KOPT-K1 (cell line): ENCODE results near the gene FMO2.

ENCODE experiments used
- H3K27ac ChIP-seq: fragments of 200-600 bp; sonication (generic); 2 replicates; pipeline ENCODE4 v1.5.1; 2016; ENCODE audit warnings: antibody characterized with exemption, mild to moderate bottlenecking, low read depth, low read length; ENCODE audit not compliant: poor library complexity, severe bottlenecking
- H3K36me3 ChIP-seq: fragments of 200-600 bp; sonication (generic); 2 replicates; pipeline ENCODE4 v1.5.1; 2017; ENCODE audit warnings: antibody characterized with exemption, mild to moderate bottlenecking, low read length, moderate library complexity; ENCODE audit not compliant: insufficient read depth
- H3K9me3 ChIP-seq: fragments of 200-600 bp; sonication (generic); 2 replicates; pipeline ENCODE4 v1.5.1; 2017; ENCODE audit warnings: antibody characterized with exemption, low read length, mild to moderate bottlenecking; ENCODE audit not compliant: insufficient read depth, poor library complexity, severe bottlenecking

The FMO2 gene

GRCh38 chr1:171160639-171161354 lies 24.3 kb upstream of the FMO2 start:
- no peak overlapping the region for H3K27ac ChIP-seq
- no peaks in the 10 kb centered on the region for H3K36me3 ChIP-seq
- no peaks in the 10 kb centered on the region for H3K9me3 ChIP-seq

GRCh38 chr1:171161431-171161830 lies 23.7 kb upstream of the FMO2 start:
- Histone ChIP-seq H3K9me3 (no peaks in the 10 kb centered on the region), H3K27ac (no peak overlapping the region), H3K36me3 (no peaks in the 10 kb centered on the region)

GRCh38 chr1:171166361-171166760 lies 18.7 kb upstream of the FMO2 start:
- Histone ChIP-seq H3K27ac (no peak overlapping the region), H3K9me3 (peaks cover 8% of the 10 kb centered on the region), H3K36me3 (no peaks in the 10 kb centered on the region)

DNA sequence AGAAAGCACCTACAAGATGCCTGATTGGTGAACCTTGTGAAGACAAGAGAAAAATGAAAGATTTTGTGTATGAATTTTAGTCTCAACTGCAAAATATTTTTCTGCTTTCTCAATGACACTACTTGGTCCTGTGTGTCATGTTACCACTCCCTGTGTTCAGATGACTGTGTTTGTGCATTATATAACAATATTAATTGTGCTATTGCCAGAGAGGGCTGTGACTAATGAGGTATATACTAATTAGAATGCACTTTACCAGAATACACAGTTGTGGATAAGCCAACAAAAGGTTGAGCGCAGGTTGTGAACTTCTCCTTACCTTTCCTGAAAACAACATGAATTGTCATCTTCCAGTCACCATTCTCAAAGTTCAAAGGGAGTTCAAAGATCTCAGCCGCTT lies 17.3 kb upstream of the FMO2 start:
- H3K9me3 ChIP-seq, result peaks cover 8% of the 10 kb centered on the region
- no peaks in the 10 kb centered on the region for H3K36me3 ChIP-seq
- no peak overlapping the region for H3K27ac ChIP-seq

DNA sequence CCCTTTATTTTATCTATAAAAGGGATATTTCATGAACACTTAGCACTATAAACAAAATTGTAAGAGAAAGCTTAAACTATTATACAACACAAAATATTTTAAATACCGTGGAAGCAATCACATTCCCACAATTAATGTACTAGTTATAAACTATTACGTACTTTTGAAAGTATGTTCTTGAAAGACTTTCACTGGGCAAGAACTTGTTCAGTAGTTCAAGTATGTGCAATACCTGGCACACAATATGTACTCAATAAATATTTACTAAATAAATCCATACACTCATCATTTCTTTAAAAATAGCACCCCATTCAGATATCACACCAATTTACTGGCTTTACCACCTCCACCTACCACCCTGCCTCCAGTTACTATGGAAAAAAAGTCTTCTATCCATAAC lies 12.6 kb upstream of the FMO2 start:
- Histone ChIP-seq H3K27ac (no peak overlapping the region), H3K36me3 (no peaks in the 10 kb centered on the region), H3K9me3 (peaks cover 8% of the 10 kb centered on the region)

DNA sequence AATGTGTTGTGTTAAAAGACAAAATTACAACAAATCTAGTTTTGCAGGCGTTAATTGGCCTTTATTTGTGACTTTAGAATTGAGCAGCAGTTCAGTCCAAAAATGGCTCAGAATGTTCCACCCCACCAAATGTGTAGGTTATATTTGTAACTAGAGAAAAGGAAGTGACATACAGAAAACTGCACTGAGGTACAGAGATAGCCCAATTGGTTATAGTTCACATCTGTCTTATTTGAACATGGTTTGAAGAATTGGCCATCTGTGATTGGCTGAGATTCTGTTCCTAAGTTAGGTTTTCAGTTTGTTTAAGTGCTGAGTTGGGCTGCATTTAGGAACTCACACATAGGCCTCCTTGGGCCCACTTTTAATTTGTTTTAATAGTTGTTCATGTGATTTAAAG lies 12.0 kb upstream of the FMO2 start:
- H3K9me3 ChIP-seq, result peaks cover 8% of the 10 kb centered on the region
- no peak overlapping the region for H3K27ac ChIP-seq
- no peaks in the 10 kb centered on the region for H3K36me3 ChIP-seq

- H3K27ac ChIP-seq, result no peak overlapping the region
- H3K36me3 ChIP-seq, result no peaks in the 10 kb centered on the region
Observed at GRCh38 chr1:171174560-171175294, 10.4 kb upstream of the FMO2 start.

GRCh38 chr1:171177261-171177660 lies 7.8 kb upstream of the FMO2 start:
- Histone ChIP-seq H3K36me3 (no peaks in the 10 kb centered on the region), H3K27ac (no peak overlapping the region), H3K9me3 (no peaks in the 10 kb centered on the region)

More at GRCh38 chr1:171174560-171175294, 10.4 kb upstream of the FMO2 start:
- peaks cover 4% of the 10 kb centered on the region for H3K9me3 ChIP-seq

DNA sequence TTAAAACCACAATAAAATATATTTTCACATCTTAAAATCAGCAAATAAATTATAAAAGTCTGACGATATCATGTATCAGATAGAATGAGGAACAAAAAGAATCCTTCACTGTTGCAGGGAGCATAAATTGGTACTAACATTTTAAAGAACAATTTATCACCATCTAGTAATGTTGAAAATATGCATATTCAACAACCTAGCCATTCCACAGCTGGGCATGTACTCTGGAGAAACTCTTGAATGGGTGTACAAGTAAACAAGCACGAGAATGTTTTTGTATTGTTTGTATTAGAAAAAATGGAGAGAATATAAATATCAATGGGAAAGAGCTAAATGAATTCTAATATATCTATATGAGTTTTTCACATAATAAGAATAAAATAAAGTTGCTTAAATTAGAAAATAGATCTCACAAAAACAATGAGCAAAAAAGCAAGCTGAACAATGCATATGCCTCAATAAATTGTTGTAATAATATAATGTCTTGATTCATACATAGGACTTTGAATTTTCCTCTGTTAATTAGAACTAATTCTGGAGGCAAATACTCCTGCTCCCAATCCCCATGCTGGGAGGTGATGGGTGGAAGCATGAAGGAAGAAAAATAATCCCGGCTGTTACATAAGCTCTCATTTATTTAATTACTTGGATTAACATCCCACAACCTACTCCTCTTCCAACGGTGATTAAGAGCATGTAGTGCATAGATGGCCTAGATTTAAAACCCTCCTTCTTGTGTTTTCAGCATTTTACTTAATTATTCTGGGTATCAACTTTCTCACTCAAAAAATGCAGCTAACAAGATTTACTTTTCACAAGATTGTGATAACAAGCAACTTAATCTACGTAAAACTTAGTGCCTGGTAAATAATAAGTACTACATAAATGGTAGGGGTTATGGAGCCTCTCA lies 5.5 kb upstream of the FMO2 start:
- no peak overlapping the region for H3K27ac ChIP-seq
- no peaks in the 10 kb centered on the region for H3K36me3 ChIP-seq
- no peaks in the 10 kb centered on the region for H3K9me3 ChIP-seq

- Histone ChIP-seq H3K27ac (no peak overlapping the region), H3K36me3 (no peaks in the 10 kb centered on the region), H3K9me3 (no peaks in the 10 kb centered on the region)
Observed at GRCh38 chr1:171180670-171181069, 4.4 kb upstream of the FMO2 start.

DNA sequence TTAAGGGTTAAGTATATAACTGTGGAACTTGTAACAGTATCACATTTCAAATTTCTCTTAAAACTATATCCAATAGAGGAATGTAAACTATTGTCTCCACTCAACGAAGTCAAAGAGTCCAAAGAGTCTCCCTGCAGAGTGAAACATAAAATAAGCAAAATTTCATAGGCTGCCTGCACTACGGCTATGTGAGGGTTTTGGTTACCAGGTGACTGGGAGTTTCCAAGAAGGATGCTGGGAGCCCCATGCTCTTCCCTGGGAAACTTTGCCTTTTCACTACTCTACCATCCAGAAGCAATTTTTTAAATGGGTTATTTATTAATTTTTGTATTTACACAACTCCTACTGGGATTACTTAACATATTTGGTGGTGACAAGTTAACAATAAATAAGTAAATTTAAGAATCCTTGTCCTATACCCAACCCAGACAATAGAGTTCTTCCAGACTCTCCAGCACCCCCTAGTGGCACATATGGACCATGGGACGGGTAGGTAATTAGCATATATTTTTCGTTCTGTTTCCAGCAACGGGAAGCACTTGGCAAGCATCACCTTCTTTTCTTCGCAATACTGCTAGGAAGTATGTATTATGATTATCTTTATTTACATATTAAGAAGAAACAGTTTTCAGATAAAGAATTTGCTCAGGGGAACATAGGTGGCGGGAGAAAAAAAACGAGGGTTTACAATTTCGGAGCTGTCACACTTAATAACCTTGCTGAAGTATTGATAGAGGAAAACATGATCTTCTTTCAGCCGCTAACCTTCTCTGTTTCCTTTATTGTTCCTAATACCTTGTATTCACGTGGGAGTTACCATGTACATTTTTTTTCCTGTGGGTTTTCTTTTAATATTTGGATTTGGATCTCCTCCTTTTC lies 3.5 kb downstream of the FMO2 start:
- Histone ChIP-seq H3K27ac (no peak overlapping the region), H3K36me3 (no peaks in the 10 kb centered on the region), H3K9me3 (no peaks in the 10 kb centered on the region)

DNA sequence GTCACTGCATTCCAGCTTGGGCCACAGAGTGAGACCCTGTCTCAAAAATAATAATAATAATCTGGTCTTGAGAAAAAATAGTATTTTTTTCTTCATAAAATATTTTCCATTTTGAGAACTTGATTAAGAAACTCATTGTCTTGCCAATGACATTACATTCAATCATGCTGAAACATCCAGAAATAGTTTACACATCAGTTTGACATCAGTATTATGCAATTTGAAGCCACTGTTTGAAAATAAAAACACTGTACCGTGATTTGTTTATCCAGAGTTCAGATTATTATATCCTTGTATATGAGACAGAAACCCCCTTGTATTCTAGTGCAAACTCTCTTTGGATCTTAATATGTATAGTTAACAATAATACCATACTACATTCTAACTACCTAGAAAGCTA lies 6.9 kb downstream of the FMO2 start:
- Histone ChIP-seq H3K27ac (no peak overlapping the region), H3K9me3 (no peaks in the 10 kb centered on the region), H3K36me3 (no peaks in the 10 kb centered on the region)

DNA sequence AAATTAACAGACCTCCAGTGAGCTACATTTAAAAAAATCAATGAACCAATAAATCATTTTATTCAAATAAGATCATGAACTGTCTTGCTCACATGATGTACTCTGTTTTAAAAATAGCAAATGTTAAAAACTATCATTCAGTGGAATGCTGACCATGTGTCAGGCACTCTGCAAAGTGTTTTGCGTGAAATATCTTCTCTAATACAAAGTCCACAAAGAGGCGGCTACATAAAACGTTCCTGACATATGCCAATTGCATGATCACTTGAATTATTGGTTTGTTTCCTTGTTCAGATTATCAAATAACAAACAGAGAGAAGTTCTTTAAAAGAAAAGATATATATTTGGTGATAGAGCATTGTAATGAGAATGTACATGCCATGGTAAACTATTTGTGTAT lies 10.7 kb downstream of the FMO2 start:
- no peaks in the 10 kb centered on the region for H3K36me3 ChIP-seq
- H3K9me3 ChIP-seq, result no peaks in the 10 kb centered on the region
- no peak overlapping the region for H3K27ac ChIP-seq

DNA sequence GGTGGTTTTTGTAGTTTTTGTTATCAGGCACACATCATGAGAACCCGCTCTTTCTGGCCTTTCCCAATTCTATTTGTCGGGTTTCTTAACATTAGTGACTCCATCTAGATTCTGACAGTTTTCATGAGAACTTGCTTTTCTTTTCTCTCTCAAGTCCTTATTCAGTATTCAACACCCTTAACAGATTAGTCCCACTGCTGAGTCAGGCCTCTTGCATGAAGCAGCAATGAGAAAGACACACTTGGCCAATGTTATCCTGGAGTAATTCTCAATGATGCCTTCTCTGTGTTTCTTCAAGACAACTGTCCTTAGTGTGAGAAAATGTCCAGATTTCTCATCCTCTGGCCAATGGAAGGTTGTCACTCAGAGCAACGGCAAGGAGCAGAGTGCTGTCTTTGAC lies 11.3 kb downstream of the FMO2 start:
- H3K27ac ChIP-seq, result no peak overlapping the region
- H3K9me3 ChIP-seq, result no peaks in the 10 kb centered on the region
- H3K36me3 ChIP-seq, result no peaks in the 10 kb centered on the region
